Osteoblast (primary cell): Measurements from ENCODE around the gene ADGRL3. TPM values are rescaled to one million over a fixed set of nuclear protein-coding genes. Genes with fewer than 3 reads are reported as not detected.

Experiments
- DNase-seq: peaks from one replicate; pipeline ENCODE4 v3.0.0; 2011; ENCODE audit warnings: low spot score, mixed read lengths; ENCODE audit not compliant: insufficient read length; ENCODE audit errors: missing footprints
- H2AFZ ChIP-seq: 2 replicates; pipeline ENCODE4 v1.6.0; 2011; ENCODE audit warnings: mild to moderate bottlenecking, low read length
- H3K27ac ChIP-seq: 2 replicates; pipeline ENCODE4 v1.5.1; 2011; ENCODE audit warnings: mild to moderate bottlenecking, low read depth, low read length, moderate library complexity
- H3K27me3 ChIP-seq: 2 replicates; pipeline ENCODE4 v1.6.0; 2012; ENCODE audit warnings: mild to moderate bottlenecking, control low read depth, inconsistent platforms, low read length, moderate library complexity; ENCODE audit not compliant: insufficient read depth
- H3K36me3 ChIP-seq: 2 replicates; pipeline ENCODE4 v1.5.1; 2011; ENCODE audit warnings: mild to moderate bottlenecking, low read length, control low read depth, moderate library complexity; ENCODE audit not compliant: insufficient read depth
- H3K4me1 ChIP-seq: 2 replicates; pipeline ENCODE4 v1.5.1; 2011; ENCODE audit warnings: mild to moderate bottlenecking, low read length, control low read depth, moderate library complexity; ENCODE audit not compliant: insufficient read depth
- H3K4me2 ChIP-seq: 2 replicates; pipeline ENCODE4 v1.6.0; 2011; ENCODE audit warnings: mild to moderate bottlenecking, low read length; ENCODE audit not compliant: insufficient read depth
- H3K4me3 ChIP-seq: fragments of 200-600 bp; sonication (generic); 3 replicates; pipeline ENCODE4 v1.5.1; 2012; ENCODE audit warnings: mild to moderate bottlenecking, low read length, inconsistent platforms; ENCODE audit not compliant: insufficient read depth
- H3K79me2 ChIP-seq: 2 replicates; pipeline ENCODE4 v1.6.0; 2012; ENCODE audit warnings: mild to moderate bottlenecking, low read length, control low read depth, inconsistent platforms; ENCODE audit not compliant: insufficient read depth
- H3K9me3 ChIP-seq: 2 replicates; pipeline ENCODE4 v1.5.1; 2011; ENCODE audit warnings: low read depth, low read length, control low read depth
- H4K20me1 ChIP-seq: 2 replicates; pipeline ENCODE4 v1.6.0; 2012; ENCODE audit warnings: mild to moderate bottlenecking, low read length, control low read depth; ENCODE audit not compliant: insufficient read depth
- total RNA-seq: library from RNA; depleted of rRNA; stranded (reverse); fragments of >200 nt; gene quantifications from 2 replicates; pipeline ENCODE4 v1.2.3, GENCODE V29; 2012
- TF ChIP-seq, protein P1 (sequence below): IDR thresholded peaks from 2 replicates; pipeline ENCODE4 v1.5.1; 2011; ENCODE audit warnings: mild to moderate bottlenecking, low read depth, low read length, moderate library complexity; ENCODE audit errors: extremely low read depth

ADGRL3 gene
- total RNA-seq, 1 donor, result not detected

DNA sequence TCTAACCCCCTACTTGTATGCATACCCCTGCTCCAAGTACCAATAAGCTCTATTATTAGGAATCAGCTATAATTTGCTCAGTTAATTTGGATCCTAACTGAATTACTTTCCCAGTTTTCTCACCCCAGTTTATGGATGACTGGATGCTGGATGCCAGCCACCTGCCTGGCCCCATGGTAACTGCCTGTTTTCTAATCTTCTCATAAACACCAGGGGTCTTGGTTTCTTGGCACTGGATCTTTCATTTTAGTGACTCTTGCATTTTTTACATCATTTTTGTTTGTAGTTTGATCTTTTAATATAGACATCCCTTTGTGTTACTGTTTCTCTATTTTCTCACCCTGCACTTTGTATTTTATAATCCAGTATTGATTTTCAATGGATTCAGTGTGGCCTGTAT, 246.8 kb downstream of the ADGRL3 start:
- TF ChIP-seq, protein P1, sequence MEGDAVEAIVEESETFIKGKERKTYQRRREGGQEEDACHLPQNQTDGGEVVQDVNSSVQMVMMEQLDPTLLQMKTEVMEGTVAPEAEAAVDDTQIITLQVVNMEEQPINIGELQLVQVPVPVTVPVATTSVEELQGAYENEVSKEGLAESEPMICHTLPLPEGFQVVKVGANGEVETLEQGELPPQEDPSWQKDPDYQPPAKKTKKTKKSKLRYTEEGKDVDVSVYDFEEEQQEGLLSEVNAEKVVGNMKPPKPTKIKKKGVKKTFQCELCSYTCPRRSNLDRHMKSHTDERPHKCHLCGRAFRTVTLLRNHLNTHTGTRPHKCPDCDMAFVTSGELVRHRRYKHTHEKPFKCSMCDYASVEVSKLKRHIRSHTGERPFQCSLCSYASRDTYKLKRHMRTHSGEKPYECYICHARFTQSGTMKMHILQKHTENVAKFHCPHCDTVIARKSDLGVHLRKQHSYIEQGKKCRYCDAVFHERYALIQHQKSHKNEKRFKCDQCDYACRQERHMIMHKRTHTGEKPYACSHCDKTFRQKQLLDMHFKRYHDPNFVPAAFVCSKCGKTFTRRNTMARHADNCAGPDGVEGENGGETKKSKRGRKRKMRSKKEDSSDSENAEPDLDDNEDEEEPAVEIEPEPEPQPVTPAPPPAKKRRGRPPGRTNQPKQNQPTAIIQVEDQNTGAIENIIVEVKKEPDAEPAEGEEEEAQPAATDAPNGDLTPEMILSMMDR, result no peak
- H3K4me1 ChIP-seq, result no peaks in the 10 kb centered on the region
- no peaks in the 10 kb centered on the region for H3K27me3 ChIP-seq
- peak; percentile 0 for DNase-seq
- no peak overlapping the region for H2AFZ ChIP-seq
- no peak overlapping the region for H3K27ac ChIP-seq
- no peaks in the 10 kb centered on the region for H4K20me1 ChIP-seq
- no peaks in the 10 kb centered on the region for H3K36me3 ChIP-seq
- no peaks in the 10 kb centered on the region for H3K9me3 ChIP-seq
- H3K4me2 ChIP-seq, result no peak overlapping the region
- H3K79me2 ChIP-seq, result no peaks in the 10 kb centered on the region
- H3K4me3 ChIP-seq, result no peak overlapping the region

GRCh38 chr4:61447918-61448317, 247.8 kb downstream of the ADGRL3 start:
- peak; percentile 10 for DNase-seq
- no peak overlapping the region for H3K27ac ChIP-seq
- H3K79me2 ChIP-seq, result no peaks in the 10 kb centered on the region
- no peak overlapping the region for H2AFZ ChIP-seq
- no peaks in the 10 kb centered on the region for H3K36me3 ChIP-seq
- H3K27me3 ChIP-seq, result no peaks in the 10 kb centered on the region
- H3K4me1 ChIP-seq, result no peaks in the 10 kb centered on the region
- H4K20me1 ChIP-seq, result no peaks in the 10 kb centered on the region
- H3K4me2 ChIP-seq, result no peak overlapping the region
- no peak overlapping the region for H3K4me3 ChIP-seq
- H3K9me3 ChIP-seq, result no peaks in the 10 kb centered on the region
- TF ChIP-seq, protein P1, result no peak

GRCh38 chr4:61451935-61452334, 251.8 kb downstream of the ADGRL3 start:
- no peaks in the 10 kb centered on the region for H3K79me2 ChIP-seq
- H3K36me3 ChIP-seq, result no peaks in the 10 kb centered on the region
- no peaks in the 10 kb centered on the region for H3K4me1 ChIP-seq
- H3K27me3 ChIP-seq, result no peaks in the 10 kb centered on the region
- DNase-seq, result peak; percentile 3
- H3K9me3 ChIP-seq, result no peaks in the 10 kb centered on the region
- TF ChIP-seq, protein P1, result no peak
- no peak overlapping the region for H3K27ac ChIP-seq
- no peak overlapping the region for H3K4me2 ChIP-seq
- H4K20me1 ChIP-seq, result no peaks in the 10 kb centered on the region
- H3K4me3 ChIP-seq, result no peak overlapping the region
- no peak overlapping the region for H2AFZ ChIP-seq

- Histone ChIP-seq H3K4me1 (no peaks in the 10 kb centered on the region), H3K79me2 (no peaks in the 10 kb centered on the region), H3K27ac (no peak overlapping the region), H3K4me3 (no peak overlapping the region), H3K9me3 (no peaks in the 10 kb centered on the region), H4K20me1 (no peaks in the 10 kb centered on the region), H3K27me3 (no peaks in the 10 kb centered on the region), H2AFZ (no peak overlapping the region), H3K36me3 (no peaks in the 10 kb centered on the region), H3K4me2 (no peak overlapping the region)
- TF ChIP-seq, protein P1, result no peak
- no peak for DNase-seq
Observed at GRCh38 chr4:61461956-61462355, 261.8 kb downstream of the ADGRL3 start.
